Measurements from ENCODE around the gene HSD17B12. TPM values are rescaled to one million over a fixed set of nuclear protein-coding genes. Genes with fewer than 3 reads are reported as not detected.

HSD17B12 gene
- total RNA-seq, 2 donors from 2014 or later = 18.5 to 19.1 TPM

Other genes with a start within 250 kb of the HSD17B12 start
- 10 to 100 TPM; 28.8 to 31.2 TPM for gene ALKBH3, start 200.1 kb downstream of the HSD17B12 start, total RNA-seq

Measured in T-helper 17 cell (primary cell).